ENCODE measurements around the gene PCDHGA5.
"Not testable (repeated sequence)": the region's sequence is repeated elsewhere in the genome, so short reads cannot be mapped to it uniquely, and the experiment has no call there.

Gene PCDHGA5

DNA sequence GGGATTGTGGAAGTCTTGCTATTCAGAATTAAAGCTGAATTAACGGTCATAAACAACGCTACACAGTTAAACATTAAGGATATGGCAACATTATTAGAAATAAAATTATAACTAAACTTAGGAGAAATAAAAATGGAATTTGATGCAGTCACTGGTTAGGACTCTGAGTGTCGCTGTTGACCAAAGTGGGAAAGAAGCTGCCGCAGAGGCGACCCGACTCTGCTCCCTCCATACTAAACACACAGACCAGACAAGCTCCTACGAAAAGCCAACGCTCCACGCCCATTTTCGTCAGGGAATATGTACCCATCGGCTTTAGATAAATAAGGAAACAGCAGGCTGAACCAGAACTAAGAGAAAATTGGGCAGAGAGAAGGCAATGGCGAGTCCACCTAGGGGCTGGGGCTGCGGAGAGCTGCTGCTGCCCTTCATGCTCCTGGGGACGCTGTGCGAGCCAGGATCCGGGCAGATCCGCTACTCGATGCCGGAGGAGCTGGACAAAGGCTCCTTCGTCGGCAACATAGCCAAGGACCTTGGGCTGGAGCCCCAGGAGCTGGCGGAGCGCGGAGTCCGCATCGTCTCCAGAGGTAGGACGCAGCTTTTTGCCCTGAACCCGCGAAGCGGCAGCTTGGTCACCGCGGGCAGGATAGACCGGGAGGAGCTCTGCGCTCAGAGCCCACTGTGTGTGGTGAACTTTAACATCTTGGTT, at the start of gene PCDHGA5:
PCDHGA5 (plus strand) TSS at position 211 of the 709 bp plus-strand sequence; CDS start at position 380, 169 bp downstream.
- Histone ChIP-seq H3K4me1 (no peaks in the 10 kb centered on the region), H3K9me3 (0 out of 2 replicates have a peak, but pooled peaks cover 3% of the 10 kb centered on the region), H3K27me3 (ENCODE audit: low read depth) (no peaks in the 10 kb centered on the region), H3K4me3 (no peak within 1 kb of the TSS), H3K36me3 (replicated peaks) (no peaks in the 10 kb centered on the region)
- in situ Hi-C loops (cut with MboI; ENCODE audit: low sequenced_read_pairs): no loop called here
- no peak for DNase-seq (ENCODE audit: low spot score in 2 of 2)

DNA sequence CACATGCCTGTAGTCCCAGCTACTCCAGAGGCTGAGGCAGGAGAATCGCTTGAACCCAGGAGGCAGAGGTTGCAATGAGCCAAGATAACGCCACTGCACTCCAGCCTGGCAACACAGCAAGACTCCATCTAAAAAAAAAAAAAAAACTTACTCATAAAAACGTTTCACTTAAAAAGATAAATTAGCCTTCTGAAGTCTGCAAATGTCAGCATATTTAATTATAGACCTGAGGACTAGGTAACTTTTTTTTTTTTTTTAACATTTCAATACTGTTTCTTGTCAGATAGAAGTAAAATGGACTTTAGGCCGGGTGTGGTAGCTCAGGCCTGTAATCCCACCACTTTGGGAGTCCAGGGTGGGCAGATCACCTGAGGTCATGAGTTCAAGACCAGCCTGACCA, 47.0 kb upstream of the PCDHGA5 start:
- peaks cover 14% of the 10 kb centered on the region for H3K9me3 ChIP-seq
- DNase-seq (ENCODE audit: low spot score in 2 of 2); H3K27me3 ChIP-seq (ENCODE audit: low read depth); H3K36me3 ChIP-seq (replicated peaks); in situ Hi-C loops (cut with MboI; ENCODE audit: low sequenced_read_pairs); H3K4me3 ChIP-seq; H3K4me1 ChIP-seq: not testable (repeated sequence)

DNA sequence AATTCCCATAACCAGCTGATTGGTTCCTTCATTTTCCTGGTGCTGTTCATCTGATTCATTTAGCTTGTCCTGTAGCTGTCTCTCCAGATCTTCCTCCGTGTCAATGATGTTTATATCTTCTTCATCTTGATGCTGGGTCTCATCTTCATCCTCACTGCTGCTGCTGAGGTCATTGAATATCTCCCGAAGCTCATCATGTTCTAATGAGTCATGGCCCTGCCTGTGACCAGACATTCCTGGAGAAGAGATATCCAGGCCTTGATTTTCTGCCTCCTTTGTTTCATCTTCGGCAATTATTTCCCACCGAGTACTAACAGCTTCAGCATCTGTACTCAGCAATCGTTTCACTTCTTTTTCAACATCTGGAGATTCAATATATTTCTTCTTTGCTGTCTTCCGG, 44.8 kb upstream of the PCDHGA5 start:
- peaks cover 9% of the 10 kb centered on the region for H3K36me3 ChIP-seq (replicated peaks)
- H3K4me1 ChIP-seq: no peaks in the 10 kb centered on the region; the same call in 1 of the 2 replicates
- no peak overlapping the region for H3K4me3 ChIP-seq
- DNase-seq (ENCODE audit: low spot score in 2 of 2): no peak
- H3K9me3 ChIP-seq: peaks cover 14% of the 10 kb centered on the region
- no peaks in the 10 kb centered on the region for H3K27me3 ChIP-seq (ENCODE audit: low read depth)
- in situ Hi-C loops (cut with MboI; ENCODE audit: low sequenced_read_pairs): no loop called here

DNA sequence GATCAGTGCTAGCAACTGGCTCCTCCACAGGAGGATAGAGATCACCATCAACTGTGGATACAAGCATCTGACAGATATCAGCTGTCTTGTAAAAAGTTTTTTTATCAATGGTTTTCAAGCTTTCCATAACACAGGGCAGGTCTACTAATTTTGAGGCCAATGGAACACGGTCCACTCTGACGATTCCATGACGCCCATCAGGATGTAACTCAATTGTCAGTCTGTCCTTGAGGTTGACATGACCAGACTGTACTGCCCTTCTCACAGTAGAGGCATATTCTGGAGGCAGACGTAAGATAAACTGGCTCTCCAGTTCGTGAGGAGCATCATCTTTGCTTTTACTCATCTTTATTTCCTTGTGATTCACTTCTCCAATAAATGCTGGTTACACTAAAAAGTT, 44.3 kb upstream of the PCDHGA5 start:
- in situ Hi-C loops (cut with MboI; ENCODE audit: low sequenced_read_pairs): no loop called here
- Histone ChIP-seq H3K4me3 (peak overlapping the region; percentile 90), H3K36me3 (replicated peaks) (peaks cover 9% of the 10 kb centered on the region), H3K4me1 (no peaks in the 10 kb centered on the region; the same call in 1 of the 2 replicates), H3K27me3 (ENCODE audit: low read depth) (no peaks in the 10 kb centered on the region), H3K9me3 (peaks cover 14% of the 10 kb centered on the region)
- DNase-seq (ENCODE audit: low spot score in 2 of 2): no peak

DNA sequence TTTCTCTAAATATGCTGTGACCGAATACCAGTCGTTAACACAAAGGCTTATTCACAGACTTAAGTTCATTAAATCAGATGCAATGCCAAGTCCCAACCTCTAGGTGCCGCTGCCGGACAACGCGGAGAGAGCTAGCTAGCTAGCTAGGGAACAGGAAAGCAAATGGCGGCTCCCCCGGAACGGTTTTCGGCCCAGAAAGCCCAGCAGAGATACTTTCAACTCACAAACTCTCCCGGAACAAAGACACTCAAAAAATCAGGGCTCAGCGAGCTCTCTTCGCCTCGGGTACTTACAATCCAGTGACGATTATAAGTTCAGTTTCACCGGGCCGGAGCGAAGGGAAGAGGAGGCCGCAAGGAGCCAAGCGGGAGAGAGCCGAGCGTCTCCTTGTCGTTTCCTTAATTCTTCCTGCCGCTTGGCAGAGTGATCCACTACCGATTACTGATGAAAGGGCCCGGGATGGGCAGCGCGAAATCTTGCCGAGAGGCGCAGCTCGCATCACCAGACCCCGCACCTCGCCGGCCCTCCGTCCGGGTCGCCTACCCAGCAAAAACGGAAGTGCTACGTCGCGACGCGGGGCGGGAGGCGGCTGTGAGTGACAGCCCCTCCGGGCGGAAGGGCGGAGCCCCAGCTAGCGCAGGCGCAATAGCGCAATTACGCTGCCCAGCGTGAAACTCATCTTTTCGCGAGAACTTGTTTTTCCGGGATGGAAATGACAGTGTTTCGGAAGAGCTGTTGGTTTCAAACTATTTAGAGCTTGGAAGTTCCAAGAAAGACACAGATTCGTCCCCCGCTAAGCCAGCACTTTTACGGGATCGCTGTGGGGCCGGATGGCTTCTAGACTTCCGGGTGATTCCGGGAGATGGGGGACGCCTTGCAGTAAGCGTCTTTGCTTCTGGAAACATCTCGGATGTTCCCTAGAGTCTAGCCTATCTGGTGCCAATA, 43.5 kb upstream of the PCDHGA5 start, which contains the start of gene TAF7:
TAF7 (minus strand) TSS at position 560 of the 945 bp plus-strand sequence. CDS start 740 bp downstream, outside the sequence.
- Histone ChIP-seq H3K27me3 (ENCODE audit: low read depth) (no peaks in the 10 kb centered on the region), H3K4me1 (no peaks in the 10 kb centered on the region; the same call in 1 of the 2 replicates), H3K9me3 (peaks cover 14% of the 10 kb centered on the region), H3K4me3 (peak within 1 kb of the TSS; percentile 90), H3K36me3 (replicated peaks) (peaks cover 9% of the 10 kb centered on the region)
- DNase-seq (ENCODE audit: low spot score in 2 of 2): peak; percentile 82 to 92
- in situ Hi-C loops (cut with MboI; ENCODE audit: low sequenced_read_pairs): no loop called here

DNA sequence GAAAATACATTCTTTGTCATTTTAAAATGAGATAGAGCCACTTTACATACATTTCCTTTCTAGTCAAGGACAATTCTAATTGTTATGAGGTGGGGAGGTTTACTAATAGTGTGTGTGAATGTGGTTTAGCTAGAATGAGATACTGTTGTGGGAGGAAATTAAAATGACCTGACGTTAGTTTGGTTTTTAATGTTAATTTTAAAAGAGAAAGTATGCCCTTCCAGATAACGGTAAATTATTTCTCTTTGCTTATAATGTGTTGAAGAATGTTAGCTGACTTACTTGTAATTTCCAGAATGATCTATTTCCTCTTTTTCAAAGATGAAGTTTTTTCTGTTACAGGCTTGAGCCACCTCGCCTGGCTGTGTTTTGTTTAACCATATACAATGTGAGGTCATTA, 41.7 kb upstream of the PCDHGA5 start:
- in situ Hi-C loops (cut with MboI; ENCODE audit: low sequenced_read_pairs): no loop called here
- Histone ChIP-seq H3K27me3 (ENCODE audit: low read depth) (no peaks in the 10 kb centered on the region), H3K4me1 (no peaks in the 10 kb centered on the region; the same call in 1 of the 2 replicates), H3K4me3 (no peak overlapping the region), H3K9me3 (peaks cover 14% of the 10 kb centered on the region), H3K36me3 (replicated peaks) (peaks cover 9% of the 10 kb centered on the region)
- DNase-seq (ENCODE audit: low spot score in 2 of 2): no peak

DNA sequence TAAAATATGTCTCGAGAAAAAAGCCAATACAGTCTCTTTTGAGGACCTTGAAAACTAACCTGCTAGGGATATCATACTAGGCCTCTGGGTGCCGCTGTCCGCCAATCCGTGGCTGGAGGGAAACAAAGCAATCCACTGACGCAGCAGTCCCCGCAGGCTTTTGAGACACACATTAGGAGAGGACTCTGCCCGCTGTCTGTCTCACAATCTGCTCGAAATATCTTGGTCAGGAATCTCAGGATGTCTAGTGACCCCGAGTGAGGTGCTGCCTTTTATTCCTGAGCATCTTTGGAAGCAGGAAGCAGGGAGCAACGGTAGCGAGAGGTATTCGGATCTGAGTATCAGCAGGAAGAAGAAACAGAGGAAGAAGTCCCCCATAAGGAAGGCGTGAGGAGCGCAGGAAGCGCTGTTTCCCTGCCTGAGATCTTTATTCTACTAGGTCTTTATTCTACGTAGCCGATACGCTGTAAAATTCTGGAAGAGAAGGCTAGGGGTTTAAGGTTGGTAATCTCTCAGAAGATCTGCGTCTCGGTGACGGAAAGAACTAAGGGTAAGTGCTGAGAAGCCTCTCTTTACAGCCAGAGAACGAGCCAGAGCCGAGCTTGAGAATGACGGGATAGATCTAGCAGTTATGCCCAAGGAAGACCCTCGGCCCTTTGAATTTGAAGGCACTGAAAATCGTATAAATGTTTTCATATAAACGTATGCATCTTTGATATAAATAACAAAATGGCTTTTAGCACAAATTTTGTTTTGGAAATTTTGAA, 37.7 kb upstream of the PCDHGA5 start:
- H3K27me3 ChIP-seq (ENCODE audit: low read depth): no peaks in the 10 kb centered on the region
- no peaks in the 10 kb centered on the region for H3K9me3 ChIP-seq
- H3K36me3 ChIP-seq (replicated peaks): no peaks in the 10 kb centered on the region
- DNase-seq (ENCODE audit: low spot score in 2 of 2): no peak
- H3K4me1 ChIP-seq: no peaks in the 10 kb centered on the region; the same call in 1 of the 2 replicates
- no peak overlapping the region for H3K4me3 ChIP-seq
- in situ Hi-C loops (cut with MboI; ENCODE audit: low sequenced_read_pairs): no loop called here

DNA sequence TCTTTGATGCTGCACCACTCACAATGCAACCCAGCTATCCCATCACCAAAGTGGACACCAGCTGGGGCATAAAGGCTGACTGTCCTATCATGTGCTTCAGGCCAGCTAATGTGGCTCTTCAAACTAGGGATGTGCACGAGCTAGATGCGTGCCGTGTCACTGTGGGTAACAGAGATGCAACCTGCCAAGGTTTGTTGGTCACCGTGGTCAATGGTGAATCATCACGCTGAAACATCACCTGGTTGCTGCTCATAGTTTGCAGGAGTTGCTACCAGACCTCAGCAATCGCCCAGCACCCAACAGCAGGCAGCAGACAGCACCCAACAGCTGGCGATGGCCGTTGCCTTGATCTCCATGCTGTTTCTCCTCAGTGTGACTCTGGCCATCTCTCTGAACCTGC, 35.7 kb upstream of the PCDHGA5 start:
- H3K4me1 ChIP-seq: no peaks in the 10 kb centered on the region
- DNase-seq (ENCODE audit: low spot score in 2 of 2): no peak
- H3K4me3 ChIP-seq: no peak overlapping the region
- no peaks in the 10 kb centered on the region for H3K36me3 ChIP-seq (replicated peaks)
- no peaks in the 10 kb centered on the region for H3K9me3 ChIP-seq
- H3K27me3 ChIP-seq (ENCODE audit: low read depth): no peaks in the 10 kb centered on the region
- in situ Hi-C loops (cut with MboI; ENCODE audit: low sequenced_read_pairs): no loop called here

DNA sequence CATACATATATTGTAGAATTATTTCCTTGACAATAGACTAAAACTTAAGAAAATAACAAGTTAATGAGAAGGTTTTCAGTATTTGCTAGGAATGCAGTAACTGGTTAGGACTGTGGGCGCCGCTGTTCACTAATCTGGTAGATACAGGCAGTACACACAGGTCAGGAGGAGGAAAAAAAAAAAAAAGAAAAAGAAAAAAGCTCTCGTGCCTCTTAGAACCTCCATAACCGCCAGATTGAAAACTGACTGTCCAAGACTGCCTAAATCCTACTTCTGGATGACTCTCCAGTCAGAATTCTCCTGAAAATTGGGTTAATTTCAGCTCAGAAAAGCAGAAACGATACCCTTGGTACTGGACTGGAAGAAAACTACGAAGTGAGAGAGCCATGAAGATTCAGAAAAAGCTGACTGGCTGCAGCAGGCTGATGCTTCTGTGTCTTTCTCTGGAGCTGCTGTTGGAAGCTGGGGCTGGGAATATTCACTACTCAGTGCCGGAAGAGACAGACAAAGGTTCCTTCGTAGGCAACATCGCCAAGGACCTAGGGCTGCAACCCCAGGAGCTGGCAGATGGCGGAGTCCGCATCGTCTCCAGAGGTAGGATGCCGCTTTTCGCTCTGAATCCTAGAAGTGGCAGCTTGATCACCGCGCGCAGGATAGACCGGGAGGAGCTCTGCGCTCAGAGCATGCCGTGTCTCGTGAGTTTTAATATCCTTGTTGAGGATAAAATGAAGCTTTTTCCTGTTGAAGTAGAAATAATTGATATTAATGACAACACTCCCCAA, 33.5 kb upstream of the PCDHGA5 start, which contains the start of gene PCDHGA1:
PCDHGA1 (plus strand) TSS at position 216 of the 782 bp plus-strand sequence.
- in situ Hi-C loops (cut with MboI; ENCODE audit: low sequenced_read_pairs): no loop called here
- DNase-seq (ENCODE audit: low spot score in 2 of 2): peak; percentile 31 to 66
- no peaks in the 10 kb centered on the region for H3K27me3 ChIP-seq (ENCODE audit: low read depth)
- H3K9me3 ChIP-seq: no peaks in the 10 kb centered on the region
- no peaks in the 10 kb centered on the region for H3K36me3 ChIP-seq (replicated peaks)
- no peak within 1 kb of the TSS for H3K4me3 ChIP-seq
- no peaks in the 10 kb centered on the region for H3K4me1 ChIP-seq

DNA sequence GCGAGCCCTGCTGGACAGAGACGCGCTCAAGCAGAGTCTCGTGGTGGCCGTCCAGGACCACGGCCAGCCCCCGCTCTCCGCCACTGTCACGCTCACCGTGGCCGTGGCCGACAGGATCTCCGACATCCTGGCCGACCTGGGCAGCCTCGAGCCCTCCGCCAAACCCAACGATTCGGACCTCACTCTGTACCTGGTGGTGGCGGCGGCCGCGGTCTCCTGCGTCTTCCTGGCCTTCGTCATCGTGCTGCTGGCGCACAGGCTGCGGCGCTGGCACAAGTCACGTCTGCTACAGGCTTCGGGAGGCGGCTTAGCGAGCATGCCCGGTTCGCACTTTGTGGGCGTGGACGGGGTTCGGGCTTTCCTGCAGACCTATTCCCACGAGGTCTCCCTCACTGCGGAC, 31.4 kb upstream of the PCDHGA5 start:
- in situ Hi-C loops (cut with MboI; ENCODE audit: low sequenced_read_pairs); H3K4me1 ChIP-seq; H3K36me3 ChIP-seq (replicated peaks); DNase-seq (ENCODE audit: low spot score in 2 of 2); H3K27me3 ChIP-seq (ENCODE audit: low read depth); H3K9me3 ChIP-seq; H3K4me3 ChIP-seq: not testable (repeated sequence)

DNA sequence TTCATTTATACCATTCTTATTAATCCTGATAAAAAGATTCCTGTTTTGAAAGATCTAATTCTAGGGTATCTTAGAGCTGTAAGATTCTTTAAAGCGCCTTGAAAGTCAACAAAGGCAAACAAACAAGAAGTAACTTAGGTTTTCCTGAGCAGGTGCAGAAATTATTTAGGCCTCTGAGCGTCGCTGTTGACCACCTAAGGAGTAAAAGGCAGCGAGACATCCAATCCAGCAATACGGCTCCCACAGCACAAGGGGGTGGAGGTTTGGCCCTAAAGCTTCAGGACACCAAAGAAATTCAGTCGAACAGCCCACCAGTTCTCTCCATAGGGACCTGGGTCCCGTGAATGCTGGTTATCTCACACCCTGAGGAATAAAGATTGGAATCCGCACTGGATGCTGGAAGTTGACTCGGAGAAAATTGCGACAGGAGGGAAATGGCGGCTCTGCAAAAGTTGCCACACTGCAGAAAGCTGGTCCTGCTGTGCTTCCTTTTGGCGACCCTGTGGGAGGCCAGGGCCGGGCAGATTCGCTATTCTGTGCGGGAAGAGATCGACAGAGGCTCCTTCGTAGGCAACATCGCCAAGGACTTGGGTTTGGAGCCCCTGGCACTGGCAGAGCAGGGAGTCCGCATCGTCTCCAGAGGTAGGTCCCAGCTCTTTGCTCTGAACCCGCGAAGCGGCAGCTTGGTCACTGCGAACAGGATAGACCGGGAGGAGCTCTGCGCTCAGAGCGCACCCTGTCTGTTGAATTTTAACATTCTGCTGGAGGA, 25.2 kb upstream of the PCDHGA5 start, which contains the start of gene PCDHGA2:
PCDHGA2 (plus strand) TSS at position 223 of the 769 bp plus-strand sequence.
- peak in 1 of 2 experiments; percentile 52 for DNase-seq (ENCODE audit: low spot score in 2 of 2)
- in situ Hi-C loops (cut with MboI; ENCODE audit: low sequenced_read_pairs): no loop called here
- no peak within 1 kb of the TSS for H3K4me3 ChIP-seq

DNA sequence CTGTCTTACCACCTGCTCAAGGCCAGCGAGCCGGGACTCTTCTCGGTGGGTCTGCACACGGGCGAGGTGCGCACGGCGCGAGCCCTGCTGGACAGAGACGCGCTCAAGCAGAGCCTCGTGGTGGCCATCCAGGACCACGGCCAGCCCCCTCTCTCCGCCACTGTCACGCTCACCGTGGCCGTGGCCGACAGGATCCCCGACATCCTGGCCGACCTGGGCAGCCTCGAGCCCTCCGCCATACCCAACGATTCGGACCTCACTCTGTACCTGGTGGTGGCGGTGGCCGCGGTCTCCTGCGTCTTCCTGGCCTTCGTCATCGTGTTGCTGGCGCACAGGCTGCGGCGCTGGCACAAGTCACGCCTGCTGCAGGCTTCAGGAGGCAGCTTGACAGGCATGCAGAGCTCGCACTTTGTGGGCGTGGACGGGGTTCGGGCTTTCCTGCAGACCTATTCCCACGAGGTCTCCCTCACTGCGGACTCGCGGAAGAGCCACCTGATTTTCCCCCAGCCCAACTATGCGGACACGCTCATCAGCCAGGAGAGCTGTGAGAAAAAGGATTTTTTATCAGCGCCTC, 23.1 kb upstream of the PCDHGA5 start:
- DNase-seq (ENCODE audit: low spot score in 2 of 2); in situ Hi-C loops (cut with MboI; ENCODE audit: low sequenced_read_pairs): not testable (repeated sequence)

More for the DNA sequence above, 25.2 kb upstream of the PCDHGA5 start, which contains the start of gene PCDHGA2:
- Histone ChIP-seq H3K27me3 (ENCODE audit: low read depth) (no peaks in the 10 kb centered on the region), H3K4me1 (no peaks in the 10 kb centered on the region), H3K9me3 (no peaks in the 10 kb centered on the region), H3K36me3 (replicated peaks) (no peaks in the 10 kb centered on the region)

More for the DNA sequence above, 23.1 kb upstream of the PCDHGA5 start:
- not testable (repeated sequence) for H3K9me3 ChIP-seq; H3K4me1 ChIP-seq; H3K36me3 ChIP-seq (replicated peaks); H3K27me3 ChIP-seq (ENCODE audit: low read depth); H3K4me3 ChIP-seq

Measured in HAP-1 (cell line).